ENCODE data around the gene PRRG4. TPM values are rescaled to one million over a fixed set of nuclear protein-coding genes. Genes with fewer than 3 reads are reported as not detected.

The PRRG4 gene
- total and polyA plus RNA-seq, 2 donors (not counting 3 experiments of a cell fraction or from before 2014, with no cell fraction given): 0.09 TPM; not detected in 1

- H3K27me3 ChIP-seq (ENCODE audit: control insufficient read depth in 2 of 2, insufficient read depth in 2 of 2, low read length in 2 of 2): no peaks in the 10 kb centered on the region
- ChIA-PET POLR2A (no interaction called here), CTCF (interaction anchor here (0.9 to 1.3 kb wide), 3 partner anchors 10 to 515 kb away, joined by 3 to 5 read pairs (median 3); no protein-coding TSS in a partner anchor)
- no peak for FAIRE-seq
- no peak overlapping the region for H3K9ac ChIP-seq (replicated peaks; ENCODE audit: extremely low read depth, insufficient read depth, low read length)
- H3K9me1 ChIP-seq (replicated peaks; ENCODE audit: control insufficient read depth, extremely low read depth, insufficient read depth, low read length): no peaks in the 10 kb centered on the region
- H4K20me1 ChIP-seq (replicated peaks; ENCODE audit: control insufficient read depth, extremely low read depth, insufficient read depth, low read length): no peaks in the 10 kb centered on the region
- intact Hi-C loops (cut with micrococcal nuclease): no loop called here
- H3K36me3 ChIP-seq (ENCODE audit: control insufficient read depth in 2 of 2, extremely low read depth in 1 of 2, insufficient read depth in 2 of 2, low read length in 2 of 2): no peaks in the 10 kb centered on the region
- H3K9me3 ChIP-seq (replicated peaks; ENCODE audit: control insufficient read depth, insufficient read depth, low read length): no peaks in the 10 kb centered on the region
- no peak overlapping the region for H3K27ac ChIP-seq (ENCODE audit: insufficient read depth, low read depth, low read length)
- H3K4me2 ChIP-seq (ENCODE audit: insufficient read depth, low read length): no peak overlapping the region
- H3K79me2 ChIP-seq (ENCODE audit: control insufficient read depth, insufficient read depth, low read length): no peaks in the 10 kb centered on the region
- H3K4me3 ChIP-seq (replicated peaks in 1 of 3; ENCODE audit: insufficient read depth in 1 of 3, low read depth in 1 of 3, low read length in 3 of 3): no peak overlapping the region
- DNase-seq (ENCODE audit: low read depth, low spot score): no peak
- dilution Hi-C loops (cut with MboI; ENCODE audit: extremely low pct_ligation_motif_present, low sequenced_read_pairs): no loop called here
- no peak overlapping the region for H2AFZ ChIP-seq (ENCODE audit: low read depth, low read length)
- BruUV-seq (replicated peaks): no TSS peak
- no peaks in the 10 kb centered on the region for H3K4me1 ChIP-seq (ENCODE audit: control insufficient read depth, extremely low read depth, insufficient read depth, low read length)
- TF ChIP-seq EZH2 (IDR thresholded peaks at IDR 0.05; ENCODE audit: borderline replicate concordance, low read depth, low read length, severe bottlenecking): no peak
- no peak for TF ChIP-seq MYC (IDR thresholded peaks at IDR 0.05; ENCODE audit: low read depth, low read length)
- no peak for TF ChIP-seq GATA2 (IDR thresholded peaks at IDR 0.05; ENCODE audit: insufficient read depth, insufficient read length, low read depth, low read length)
- TF ChIP-seq POLR2AphosphoS5 (IDR thresholded peaks at IDR 0.05; ENCODE audit: insufficient read depth, low read depth, low read length): no peak
- TF ChIP-seq JUN (IDR thresholded peaks at IDR 0.05; ENCODE audit: borderline replicate concordance, insufficient read depth, insufficient read length, low read depth): no peak
- TF ChIP-seq, protein P1, sequence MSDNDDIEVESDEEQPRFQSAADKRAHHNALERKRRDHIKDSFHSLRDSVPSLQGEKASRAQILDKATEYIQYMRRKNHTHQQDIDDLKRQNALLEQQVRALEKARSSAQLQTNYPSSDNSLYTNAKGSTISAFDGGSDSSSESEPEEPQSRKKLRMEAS (IDR thresholded peaks at IDR 0.05; ENCODE audit: insufficient read depth, insufficient read length): no peak
- no peak for TF ChIP-seq POLR2A (IDR thresholded peaks at IDR 0.05; ENCODE audit: low read depth, low read length)
- no peak for TF ChIP-seq FOS (IDR thresholded peaks at IDR 0.05; ENCODE audit: borderline replicate concordance, insufficient read depth, low read length)
- TF ChIP-seq, protein P2, sequence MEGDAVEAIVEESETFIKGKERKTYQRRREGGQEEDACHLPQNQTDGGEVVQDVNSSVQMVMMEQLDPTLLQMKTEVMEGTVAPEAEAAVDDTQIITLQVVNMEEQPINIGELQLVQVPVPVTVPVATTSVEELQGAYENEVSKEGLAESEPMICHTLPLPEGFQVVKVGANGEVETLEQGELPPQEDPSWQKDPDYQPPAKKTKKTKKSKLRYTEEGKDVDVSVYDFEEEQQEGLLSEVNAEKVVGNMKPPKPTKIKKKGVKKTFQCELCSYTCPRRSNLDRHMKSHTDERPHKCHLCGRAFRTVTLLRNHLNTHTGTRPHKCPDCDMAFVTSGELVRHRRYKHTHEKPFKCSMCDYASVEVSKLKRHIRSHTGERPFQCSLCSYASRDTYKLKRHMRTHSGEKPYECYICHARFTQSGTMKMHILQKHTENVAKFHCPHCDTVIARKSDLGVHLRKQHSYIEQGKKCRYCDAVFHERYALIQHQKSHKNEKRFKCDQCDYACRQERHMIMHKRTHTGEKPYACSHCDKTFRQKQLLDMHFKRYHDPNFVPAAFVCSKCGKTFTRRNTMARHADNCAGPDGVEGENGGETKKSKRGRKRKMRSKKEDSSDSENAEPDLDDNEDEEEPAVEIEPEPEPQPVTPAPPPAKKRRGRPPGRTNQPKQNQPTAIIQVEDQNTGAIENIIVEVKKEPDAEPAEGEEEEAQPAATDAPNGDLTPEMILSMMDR (IDR thresholded peaks at IDR 0.05; ENCODE audit: extremely low read depth in 1 of 2, insufficient read depth in 1 of 2, low read depth in 1 of 2, low read length in 2 of 2): no peak
Measured at GRCh38 chr11:32838505-32839274, 9.0 kb downstream of the PRRG4 start.
